HepG2 (cell line): ENCODE results near the gene UCKL1. TPM values are rescaled to one million over a fixed set of nuclear protein-coding genes. Genes with fewer than 3 reads are reported as not detected.

Experiments used
- EHMT2 ChIP-seq: fragments of 200-600 bp; sonication (generic); IDR thresholded peaks from 2 replicates; pipeline ENCODE4 v1.7.0; 2017; ENCODE audit warnings: antibody characterized with exemption, low read depth, low read length, borderline replicate concordance
- ELF4 ChIP-seq: sonication (generic); formaldehyde crosslinking; IDR thresholded peaks from 2 replicates; pipeline ENCODE4 v1.5.0; 2020; ENCODE audit warnings: missing genetic modification reagents, mild to moderate bottlenecking, moderate library complexity, borderline replicate concordance
- HINFP ChIP-seq: sonication (generic); formaldehyde crosslinking; IDR thresholded peaks from 2 replicates; pipeline ENCODE4 v1.4.0; 2020; ENCODE audit warnings: low read depth, mild to moderate bottlenecking, missing genetic modification reagents
- IKZF4 ChIP-seq: sonication (generic); formaldehyde crosslinking; IDR thresholded peaks from 2 replicates; pipeline ENCODE4 v1.5.1; 2020; ENCODE audit warnings: borderline replicate concordance, mild to moderate bottlenecking, low read depth, missing genetic modification reagents; ENCODE audit errors: not compliant biosample characterization
- IRX3 ChIP-seq: sonication (generic); formaldehyde crosslinking; IDR thresholded peaks from 2 replicates; pipeline ENCODE4 v1.8.1; 2023; ENCODE audit warnings: mild to moderate bottlenecking, low read depth, missing genetic modification reagents, borderline replicate concordance
- KDM2A ChIP-seq: sonication (generic); formaldehyde crosslinking; IDR thresholded peaks from 2 replicates; pipeline ENCODE4 v1.4.0; 2020; ENCODE audit warnings: low read depth, missing genetic modification reagents, borderline replicate concordance
- RARA ChIP-seq: IDR thresholded peaks from 2 replicates; pipeline ENCODE4 v1.6.1; 2016; ENCODE audit warnings: missing genetic modification reagents, missing compliant biosample characterization
- THYN1 ChIP-seq: sonication (generic); formaldehyde crosslinking; IDR thresholded peaks from 2 replicates; pipeline ENCODE4 v1.8.1; 2023; ENCODE audit warnings: low read depth, mild to moderate bottlenecking, moderate library complexity, missing genetic modification reagents, borderline replicate concordance
- XBP1 ChIP-seq: sonication (generic); formaldehyde crosslinking; IDR thresholded peaks from 2 replicates; pipeline ENCODE4 v1.5.0; 2020; ENCODE audit warnings: missing genetic modification reagents
- ZBTB1 ChIP-seq: sonication (generic); formaldehyde crosslinking; IDR thresholded peaks from 2 replicates; pipeline ENCODE4 v1.4.0; 2020; ENCODE audit warnings: missing genetic modification reagents, borderline replicate concordance
- ZKSCAN1 ChIP-seq: fragments of 150-350 bp; IDR thresholded peaks from 2 replicates; pipeline ENCODE4 v1.6.1; 2014; ENCODE audit warnings: low read length
- ZNF205 ChIP-seq: IDR thresholded peaks from 2 replicates; pipeline ENCODE4 v1.6.1; 2018; ENCODE audit warnings: missing biosample characterization, missing genetic modification reagents
- ZNF253 ChIP-seq: sonication (generic); formaldehyde crosslinking; IDR thresholded peaks from 2 replicates; pipeline ENCODE4 v1.8.0; 2022; ENCODE audit warnings: mild to moderate bottlenecking, missing genetic modification reagents, borderline replicate concordance
- ZNF292 ChIP-seq: sonication (generic); formaldehyde crosslinking; IDR thresholded peaks from 2 replicates; pipeline ENCODE4 v1.8.1; 2022; ENCODE audit warnings: mild to moderate bottlenecking, low read depth, missing genetic modification reagents, borderline replicate concordance
- ZNF558 ChIP-seq: sonication (generic); formaldehyde crosslinking; IDR thresholded peaks from 2 replicates; pipeline ENCODE4 v1.9.0; 2022; ENCODE audit warnings: mild to moderate bottlenecking, missing genetic modification reagents, borderline replicate concordance
- ZNF839 ChIP-seq: sonication (generic); formaldehyde crosslinking; IDR thresholded peaks from 2 replicates; pipeline ENCODE4 v1.4.0; 2020; ENCODE audit warnings: missing genetic modification reagents, mild to moderate bottlenecking, borderline replicate concordance
- ZNF841 ChIP-seq: sonication (generic); formaldehyde crosslinking; IDR thresholded peaks from 2 replicates; pipeline ENCODE4 v1.8.1; 2023; ENCODE audit warnings: missing genetic modification reagents, borderline replicate concordance
- ZNF879 ChIP-seq: sonication (generic); formaldehyde crosslinking; IDR thresholded peaks from 2 replicates; pipeline ENCODE4 v1.8.1; 2023; ENCODE audit warnings: missing genetic modification reagents
- polyA plus RNA-seq, 8 experiments: library from polyadenylated mRNA; depleted of rRNA in 3 of 8; stranded (reverse) in 7 of 8; unstranded in 1 of 8; fragments of >200 nt; fragmentation: Illumina TruSeq in 4 of 8; extraction: Trizol in 4 of 8; gene quantifications; 2 replicates each; pipeline versions ENCODE4 v1.2.1 to v1.2.3, GENCODE V29; 2011 to 2016; ENCODE audit warnings: low read depth in 4 of 8, missing spikeins in 1 of 8, mixed read lengths in 1 of 8; ENCODE audit not compliant: insufficient read depth in 1 of 8
- total RNA-seq, 5 experiments: library from RNA; depleted of rRNA; stranded (reverse); fragments of >200 nt; fragmentation: Illumina TruSeq; extraction: Trizol; gene quantifications; 2 replicates each; pipeline ENCODE4 v1.2.3, GENCODE V29; 2016; ENCODE audit warnings: low read depth in 1 of 5
- TF ChIP-seq, protein P1 (sequence below): sonication (generic); formaldehyde crosslinking; IDR thresholded peaks from 2 replicates; pipeline ENCODE4 v1.5.0; 2020; ENCODE audit warnings: mild to moderate bottlenecking, missing genetic modification reagents
- TF ChIP-seq, protein P2 (sequence below): sonication (generic); formaldehyde crosslinking; IDR thresholded peaks from 2 replicates; pipeline ENCODE4 v1.5.0; 2020; ENCODE audit warnings: mild to moderate bottlenecking, missing genetic modification reagents, moderate library complexity
- TF ChIP-seq, protein P3 (sequence below): sonication (generic); formaldehyde crosslinking; IDR thresholded peaks from 2 replicates; pipeline ENCODE4 v1.8.0; 2022; ENCODE audit warnings: mild to moderate bottlenecking, missing genetic modification reagents, moderate library complexity

The UCKL1 gene
- total and polyA plus RNA-seq, 2 of the 13 experiments (the other 11 are each of a cell fraction or from before 2014, with no cell fraction given), result 50.2 to 126 TPM

- TF ChIP-seq, protein P1, sequence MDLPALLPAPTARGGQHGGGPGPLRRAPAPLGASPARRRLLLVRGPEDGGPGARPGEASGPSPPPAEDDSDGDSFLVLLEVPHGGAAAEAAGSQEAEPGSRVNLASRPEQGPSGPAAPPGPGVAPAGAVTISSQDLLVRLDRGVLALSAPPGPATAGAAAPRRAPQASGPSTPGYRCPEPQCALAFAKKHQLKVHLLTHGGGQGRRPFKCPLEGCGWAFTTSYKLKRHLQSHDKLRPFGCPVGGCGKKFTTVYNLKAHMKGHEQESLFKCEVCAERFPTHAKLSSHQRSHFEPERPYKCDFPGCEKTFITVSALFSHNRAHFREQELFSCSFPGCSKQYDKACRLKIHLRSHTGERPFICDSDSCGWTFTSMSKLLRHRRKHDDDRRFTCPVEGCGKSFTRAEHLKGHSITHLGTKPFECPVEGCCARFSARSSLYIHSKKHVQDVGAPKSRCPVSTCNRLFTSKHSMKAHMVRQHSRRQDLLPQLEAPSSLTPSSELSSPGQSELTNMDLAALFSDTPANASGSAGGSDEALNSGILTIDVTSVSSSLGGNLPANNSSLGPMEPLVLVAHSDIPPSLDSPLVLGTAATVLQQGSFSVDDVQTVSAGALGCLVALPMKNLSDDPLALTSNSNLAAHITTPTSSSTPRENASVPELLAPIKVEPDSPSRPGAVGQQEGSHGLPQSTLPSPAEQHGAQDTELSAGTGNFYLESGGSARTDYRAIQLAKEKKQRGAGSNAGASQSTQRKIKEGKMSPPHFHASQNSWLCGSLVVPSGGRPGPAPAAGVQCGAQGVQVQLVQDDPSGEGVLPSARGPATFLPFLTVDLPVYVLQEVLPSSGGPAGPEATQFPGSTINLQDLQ (CRISPR knock-in tag), result peak; percentile 97
- TF ChIP-seq ZBTB1 (CRISPR knock-in tag) (peak; percentile 79; the same call in 1 of the 2 replicates), HINFP (CRISPR knock-in tag) (peak; percentile 96), THYN1 (CRISPR knock-in tag) (peak; percentile 98; the same call in 1 of the 2 replicates), ZNF292 (CRISPR knock-in tag) (peak; percentile 75; the same call in 1 of the 2 replicates), ZKSCAN1 (no peak), ZNF558 (peak; percentile 81), ZNF839 (CRISPR knock-in tag) (peak; percentile 93), ELF4 (CRISPR knock-in tag) (peak; percentile 95), IRX3 (peak; percentile 68; the same call in 1 of the 2 replicates), IKZF4 (CRISPR knock-in tag) (peak; percentile 99), RARA (CRISPR knock-in tag) (peak; percentile 72), EHMT2 (no peak), ZNF879 (CRISPR knock-in tag) (peak; percentile 72; the same call in 1 of the 2 replicates), KDM2A (peak; percentile 99), ZNF841 (CRISPR knock-in tag) (peak; percentile 85; the same call in 1 of the 2 replicates), XBP1 (CRISPR knock-in tag) (peak; percentile 85; the same call in 1 of the 2 replicates), ZNF205 (CRISPR knock-in tag) (peak; percentile 92), ZNF253 (CRISPR knock-in tag) (0 out of 2 replicates have a peak, but pooled peaks have one; percentile 66)
- TF ChIP-seq, protein P2, sequence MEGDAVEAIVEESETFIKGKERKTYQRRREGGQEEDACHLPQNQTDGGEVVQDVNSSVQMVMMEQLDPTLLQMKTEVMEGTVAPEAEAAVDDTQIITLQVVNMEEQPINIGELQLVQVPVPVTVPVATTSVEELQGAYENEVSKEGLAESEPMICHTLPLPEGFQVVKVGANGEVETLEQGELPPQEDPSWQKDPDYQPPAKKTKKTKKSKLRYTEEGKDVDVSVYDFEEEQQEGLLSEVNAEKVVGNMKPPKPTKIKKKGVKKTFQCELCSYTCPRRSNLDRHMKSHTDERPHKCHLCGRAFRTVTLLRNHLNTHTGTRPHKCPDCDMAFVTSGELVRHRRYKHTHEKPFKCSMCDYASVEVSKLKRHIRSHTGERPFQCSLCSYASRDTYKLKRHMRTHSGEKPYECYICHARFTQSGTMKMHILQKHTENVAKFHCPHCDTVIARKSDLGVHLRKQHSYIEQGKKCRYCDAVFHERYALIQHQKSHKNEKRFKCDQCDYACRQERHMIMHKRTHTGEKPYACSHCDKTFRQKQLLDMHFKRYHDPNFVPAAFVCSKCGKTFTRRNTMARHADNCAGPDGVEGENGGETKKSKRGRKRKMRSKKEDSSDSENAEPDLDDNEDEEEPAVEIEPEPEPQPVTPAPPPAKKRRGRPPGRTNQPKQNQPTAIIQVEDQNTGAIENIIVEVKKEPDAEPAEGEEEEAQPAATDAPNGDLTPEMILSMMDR (CRISPR knock-in tag), result peak; percentile 19; the same call in 1 of the 2 replicates
- TF ChIP-seq, protein P3, sequence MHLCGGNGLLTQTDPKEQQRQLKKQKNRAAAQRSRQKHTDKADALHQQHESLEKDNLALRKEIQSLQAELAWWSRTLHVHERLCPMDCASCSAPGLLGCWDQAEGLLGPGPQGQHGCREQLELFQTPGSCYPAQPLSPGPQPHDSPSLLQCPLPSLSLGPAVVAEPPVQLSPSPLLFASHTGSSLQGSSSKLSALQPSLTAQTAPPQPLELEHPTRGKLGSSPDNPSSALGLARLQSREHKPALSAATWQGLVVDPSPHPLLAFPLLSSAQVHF (CRISPR knock-in tag), result peak; percentile 93
These were observed at the start of gene UCKL1 (continued) for GRCh38 chr20:63955827-63956663.
